Urinary bladder (tissue), 4 donors: ENCODE results near the gene MAPKAPK3. TPM values are rescaled to one million over a fixed set of nuclear protein-coding genes. Genes with fewer than 3 reads are reported as not detected.
"Not testable (repeated sequence)": the region's sequence is repeated elsewhere in the genome, so short reads cannot be mapped to it uniquely, and the experiment has no call there.

Experiments
- DNase-seq: peaks from one replicate; pipeline ENCODE4 v3.0.0-alpha.2; 2015; ENCODE audit errors: extremely low spot score
- H3K27ac ChIP-seq: one replicate; pipeline ENCODE4 v1.5.1; 2013; ENCODE audit warnings: low read depth, mild to moderate bottlenecking, moderate library complexity
- H3K36me3 ChIP-seq: one replicate; pipeline ENCODE4 v1.6.1; 2013; ENCODE audit warnings: mild to moderate bottlenecking, moderate library complexity; ENCODE audit not compliant: insufficient read depth
- H3K4me1 ChIP-seq: one replicate; pipeline ENCODE4 v1.6.1; 2013; ENCODE audit warnings: mild to moderate bottlenecking, moderate library complexity; ENCODE audit not compliant: insufficient read depth
- H3K4me3 ChIP-seq: one replicate; pipeline ENCODE4 v1.5.1; 2013; ENCODE audit warnings: low read depth, low read length
- WGBS: extraction: QIAGEN DNeasy Blood & Tissue Kit; methylation state at CpG from one replicate; pipeline ENCODE4 v1.1.7; 2013; 5-methylcytosine and 5-hydroxymethylcytosine counted together
- polyA plus RNA-seq: library from polyadenylated mRNA; stranded (reverse); fragments of 200-250 nt; gene quantifications from one replicate; pipeline ENCODE4 v1.2.3, GENCODE V29; 2013
- total RNA-seq: library from RNA; depleted of rRNA; stranded (reverse); fragments of >200 nt; gene quantifications from one replicate; pipeline ENCODE4 v1.2.3, GENCODE V29; 2014
- donor health status: healthy with polysubstance abuse.
- donor health status: healthy.

MAPKAPK3 gene
- total and polyA plus RNA-seq, 2 donors, result 20.5 to 23.0 TPM

DNA sequence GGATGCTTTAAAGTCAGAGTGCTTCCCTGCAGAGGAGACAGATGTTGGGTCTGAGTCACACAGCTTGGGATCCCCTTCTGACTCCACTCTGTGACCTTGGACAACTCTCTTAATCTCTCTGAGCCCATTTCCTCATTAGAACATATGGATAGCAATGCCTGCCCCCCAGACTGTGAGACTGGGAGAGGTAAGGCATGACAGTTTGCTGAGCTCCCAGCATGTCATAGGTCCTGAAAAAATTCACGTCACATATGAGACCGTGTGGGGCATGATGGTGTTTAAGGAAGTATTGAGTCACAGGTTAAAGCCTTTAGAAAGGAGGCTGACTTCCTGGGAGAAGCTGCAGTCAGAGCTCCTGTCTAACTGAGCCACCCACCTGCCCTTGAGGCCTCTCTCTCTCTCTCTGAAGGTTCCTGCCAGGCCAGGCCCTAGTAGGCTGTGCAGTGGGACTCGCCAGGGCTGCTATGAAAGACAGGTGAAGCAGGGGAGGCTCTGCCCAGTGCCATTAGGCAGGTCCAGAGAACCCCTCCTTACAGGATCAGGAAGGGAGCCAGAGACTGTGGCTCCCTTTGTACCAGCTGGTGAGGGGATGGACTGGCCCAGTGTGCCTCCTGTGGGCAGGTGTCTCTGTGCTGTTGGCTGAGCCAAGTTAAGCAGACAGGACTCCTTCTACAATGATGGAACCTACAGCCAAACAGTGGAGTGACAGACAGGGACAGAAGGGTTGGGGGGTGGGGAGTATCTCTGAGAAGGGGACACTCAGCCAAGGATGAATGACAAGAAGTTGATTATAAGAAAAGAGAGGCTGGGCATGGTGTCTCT is 38.3 kb downstream of the MAPKAPK3 start:
- Histone ChIP-seq H3K27ac (no peak overlapping the region), H3K4me3 (no peak overlapping the region), H3K36me3 (no peaks in the 10 kb centered on the region), H3K4me1 (no peaks in the 10 kb centered on the region)
- no peak for DNase-seq
- WGBS, result 44% methylated on average over 3 of the region's 3 CpGs

DNA sequence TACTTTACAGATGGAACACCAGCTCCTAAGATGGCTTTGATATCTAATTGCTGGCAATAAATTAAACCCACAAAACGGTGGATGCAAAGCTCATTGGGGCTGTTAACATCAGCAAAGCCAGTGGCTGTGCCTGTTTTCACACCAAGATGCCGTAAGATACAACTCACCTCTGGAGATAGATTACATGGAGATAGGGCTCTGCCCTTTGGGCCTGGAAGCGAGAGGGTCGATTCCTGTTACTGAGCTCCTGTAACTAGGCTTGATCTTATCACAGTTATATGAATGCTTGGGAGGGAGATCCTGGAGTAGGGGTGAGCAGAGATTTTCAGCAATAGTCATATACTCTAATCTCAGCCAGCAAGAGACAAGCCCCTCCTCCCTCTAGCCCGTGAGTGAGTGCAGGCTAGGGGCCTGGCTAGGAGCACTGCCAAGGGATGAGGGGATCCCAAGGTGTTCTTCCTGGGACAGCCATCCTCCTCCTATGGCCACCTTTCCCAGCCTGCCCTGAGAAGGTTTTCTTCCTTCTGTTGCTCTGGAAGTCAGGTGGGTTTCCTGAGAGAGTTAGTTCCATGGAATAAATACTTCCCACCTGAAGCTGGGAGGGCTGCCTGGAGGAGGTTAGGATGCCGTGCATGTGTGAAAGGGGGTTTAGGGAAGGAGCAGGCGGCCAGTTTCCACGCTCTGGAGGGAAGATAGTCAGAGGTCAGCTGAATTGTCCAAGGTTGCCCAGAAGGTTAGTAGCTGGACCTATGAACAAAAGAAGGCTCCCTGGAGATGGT is 39.7 kb downstream of the MAPKAPK3 start:
- no peak for DNase-seq

DNA sequence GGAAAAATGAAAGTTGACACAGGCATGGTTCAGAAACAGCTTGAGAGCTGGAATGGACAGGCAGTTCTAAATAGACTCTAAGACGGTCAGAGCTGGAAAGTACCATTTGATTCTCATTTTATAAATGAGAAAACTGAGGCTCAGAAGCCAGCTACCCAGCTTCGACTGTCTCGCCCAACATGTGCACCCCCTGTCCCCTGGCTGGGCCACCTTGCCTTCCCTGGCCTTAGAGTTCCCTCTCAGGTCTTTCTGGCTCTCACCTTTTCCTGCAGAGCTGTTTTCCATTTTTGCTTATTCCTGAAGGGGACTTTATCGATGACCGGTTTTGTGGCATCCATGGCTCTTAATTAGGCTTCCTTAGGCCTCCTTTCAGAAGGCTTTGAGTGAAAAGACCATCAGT is 40.5 kb downstream of the MAPKAPK3 start:
- Histone ChIP-seq H3K27ac (no peak overlapping the region), H3K36me3 (no peaks in the 10 kb centered on the region), H3K4me1 (no peaks in the 10 kb centered on the region), H3K4me3 (no peak overlapping the region)
- DNase-seq, result no peak
- WGBS, result 88% methylated on average over 5 of the region's 5 CpGs

More for the DNA sequence above, 39.7 kb downstream of the MAPKAPK3 start:
- Histone ChIP-seq H3K4me1 (no peaks in the 10 kb centered on the region), H3K27ac (no peak overlapping the region), H3K4me3 (no peak overlapping the region), H3K36me3 (no peaks in the 10 kb centered on the region)
- whole genome bisulfite sequencing, result 45% methylated on average over 8 of the region's 8 CpGs

DNA sequence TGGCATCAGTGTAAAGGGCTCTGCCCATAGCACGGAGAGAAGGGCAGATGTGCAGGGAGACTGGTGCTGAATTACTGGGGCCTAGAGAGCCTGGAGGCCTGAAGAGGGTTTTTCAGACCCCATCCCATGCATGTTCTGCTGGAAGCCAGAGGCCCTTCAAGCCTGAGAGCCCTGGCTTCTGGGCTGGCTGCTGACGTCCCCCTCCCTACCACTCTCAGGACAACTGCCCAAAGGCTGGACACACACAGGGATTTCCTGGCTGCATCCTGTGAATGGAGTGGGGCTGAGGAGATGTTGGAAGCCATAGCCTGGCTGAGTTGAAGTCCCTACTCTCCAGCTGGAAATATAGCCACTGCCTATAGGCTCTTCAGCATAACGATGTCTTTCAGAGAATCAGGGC is 40.9 kb downstream of the MAPKAPK3 start:
- 91% methylated on average over 3 of the region's 3 CpGs for WGBS
- no peaks in the 10 kb centered on the region for H3K36me3 ChIP-seq

DNA sequence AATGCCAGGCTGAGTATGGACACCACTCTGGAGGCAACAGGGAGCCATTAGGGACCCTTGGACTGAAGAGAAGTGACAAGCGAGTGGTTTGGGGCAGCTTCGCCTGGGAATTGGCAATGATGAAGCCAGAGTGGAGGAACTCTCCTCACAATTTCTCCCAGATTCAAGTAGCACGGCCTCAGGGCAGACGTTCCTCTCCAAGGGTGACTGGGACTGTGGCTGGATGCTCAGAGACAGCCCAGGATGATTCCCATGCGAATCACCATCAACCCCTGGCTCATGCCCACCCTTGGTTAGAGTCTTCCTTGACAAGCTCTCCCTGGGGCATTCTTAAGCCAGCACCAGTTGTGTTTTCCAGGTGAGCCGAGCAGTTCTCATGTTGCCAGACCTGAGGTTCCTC is 41.5 kb downstream of the MAPKAPK3 start:
- Histone ChIP-seq H3K36me3 (no peaks in the 10 kb centered on the region), H3K4me3 (no peak overlapping the region), H3K27ac (no peak overlapping the region), H3K4me1 (no peaks in the 10 kb centered on the region)
- DNase-seq, result no peak
- WGBS, result 87% methylated on average over 6 of the region's 6 CpGs

More for the DNA sequence above, 40.9 kb downstream of the MAPKAPK3 start:
- Histone ChIP-seq H3K4me3 (no peak overlapping the region), H3K4me1 (no peaks in the 10 kb centered on the region), H3K27ac (no peak overlapping the region)
- no peak for DNase-seq

DNA sequence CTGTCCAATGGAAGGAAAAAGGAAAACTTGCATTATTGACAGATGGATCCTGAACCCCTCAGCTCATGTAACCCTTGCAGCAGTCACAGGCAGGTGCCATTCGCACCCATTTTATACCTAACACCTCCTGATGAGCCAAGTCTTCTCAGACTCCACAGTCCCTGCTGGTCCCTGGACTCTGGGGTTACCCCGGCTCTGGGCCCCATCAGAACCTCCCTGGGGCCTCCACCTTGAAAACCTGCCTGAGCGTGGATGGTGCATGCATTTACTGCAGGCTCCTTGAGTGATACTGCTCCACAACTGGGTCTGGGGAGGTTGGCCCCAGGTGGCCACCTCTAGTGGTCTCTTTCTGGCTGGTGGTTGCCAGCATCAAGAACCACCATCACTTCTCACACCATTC is 41.9 kb downstream of the MAPKAPK3 start:
- DNase-seq, result no peak
- Histone ChIP-seq H3K4me1 (no peaks in the 10 kb centered on the region), H3K27ac (no peak overlapping the region), H3K36me3 (no peaks in the 10 kb centered on the region), H3K4me3 (no peak overlapping the region)
- 75% methylated on average over 3 of the region's 3 CpGs for WGBS

DNA sequence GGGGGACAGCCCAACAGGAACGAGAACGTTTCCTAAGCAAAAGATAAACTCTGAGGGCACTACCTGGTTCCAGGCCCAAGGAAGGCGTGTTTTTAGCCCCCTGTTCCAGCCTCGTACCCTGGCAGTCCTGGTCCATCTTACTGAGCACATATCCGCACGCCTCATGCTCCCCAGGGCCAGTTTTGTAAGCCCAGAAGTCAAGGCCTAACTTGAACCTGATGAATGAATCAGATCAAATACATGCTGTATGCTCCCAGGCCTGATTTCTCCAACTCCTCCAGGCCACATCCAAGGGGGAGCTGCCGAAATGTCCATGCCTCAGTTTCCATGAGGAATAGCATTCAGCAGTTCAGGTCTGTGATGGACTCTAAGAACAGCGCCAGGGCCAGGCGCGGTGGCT is 43.4 kb downstream of the MAPKAPK3 start:
- no peaks in the 10 kb centered on the region for H3K36me3 ChIP-seq
- H3K4me1 ChIP-seq, result no peaks in the 10 kb centered on the region
- H3K4me3 ChIP-seq, result no peak overlapping the region
- 94% methylated on average over 10 of the region's 10 CpGs for WGBS
- no peak for DNase-seq
- H3K27ac ChIP-seq, result no peak overlapping the region

DNA sequence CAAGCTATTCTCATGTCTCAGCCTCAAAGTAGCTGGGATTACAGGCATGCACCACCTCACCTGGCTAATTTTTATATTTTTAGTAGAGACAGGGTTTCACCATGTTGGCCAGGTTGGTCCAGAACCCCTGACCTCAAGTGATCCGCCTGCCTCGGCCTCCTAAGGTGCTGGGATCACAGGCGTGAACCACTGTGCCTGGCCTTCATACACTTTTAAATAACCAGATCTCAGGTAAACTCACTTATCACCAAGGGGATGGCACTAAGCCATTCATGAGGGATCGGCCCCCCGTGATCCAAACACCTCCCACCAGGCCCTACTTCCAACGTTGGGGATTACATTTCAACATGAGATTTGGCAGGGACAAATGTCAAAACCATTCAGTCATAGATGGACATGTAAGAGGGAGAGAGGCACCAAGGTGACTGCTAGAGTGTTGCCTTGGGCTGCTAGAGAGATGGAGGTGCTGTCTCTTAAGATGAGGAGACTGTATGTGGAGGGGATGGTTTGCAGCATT is 44.4 kb downstream of the MAPKAPK3 start:
- no peak overlapping the region for H3K27ac ChIP-seq
- H3K4me3 ChIP-seq, result no peak overlapping the region
- 77% methylated on average over 6 of the region's 6 CpGs for WGBS
- DNase-seq, result no peak
- no peaks in the 10 kb centered on the region for H3K36me3 ChIP-seq
- H3K4me1 ChIP-seq, result no peaks in the 10 kb centered on the region

DNA sequence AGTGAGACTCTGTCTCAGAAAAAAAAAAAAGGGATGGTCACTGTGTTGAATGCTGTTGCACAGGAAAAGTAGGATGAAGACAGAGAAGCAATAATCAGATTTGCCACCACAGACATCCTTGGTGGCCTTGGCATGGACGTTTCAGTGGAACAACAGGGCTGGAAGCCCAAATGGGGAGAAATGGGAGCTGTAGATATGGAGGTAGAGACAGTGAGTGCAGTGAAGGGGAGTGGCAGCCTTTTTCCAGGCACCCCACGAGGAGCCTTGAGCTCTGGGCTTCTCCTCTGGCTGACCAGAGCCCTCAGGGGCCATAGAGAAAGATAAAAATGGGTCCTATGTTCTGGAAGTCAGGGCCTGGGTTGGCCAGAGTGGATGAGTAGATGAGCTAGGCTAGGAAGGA is 45.5 kb downstream of the MAPKAPK3 start:
- DNase-seq, result no peak
- no peak overlapping the region for H3K4me3 ChIP-seq
- WGBS, result 47% methylated on average over 2 of the region's 2 CpGs
- H3K4me1 ChIP-seq, result no peaks in the 10 kb centered on the region
- no peak overlapping the region for H3K27ac ChIP-seq
- no peaks in the 10 kb centered on the region for H3K36me3 ChIP-seq

DNA sequence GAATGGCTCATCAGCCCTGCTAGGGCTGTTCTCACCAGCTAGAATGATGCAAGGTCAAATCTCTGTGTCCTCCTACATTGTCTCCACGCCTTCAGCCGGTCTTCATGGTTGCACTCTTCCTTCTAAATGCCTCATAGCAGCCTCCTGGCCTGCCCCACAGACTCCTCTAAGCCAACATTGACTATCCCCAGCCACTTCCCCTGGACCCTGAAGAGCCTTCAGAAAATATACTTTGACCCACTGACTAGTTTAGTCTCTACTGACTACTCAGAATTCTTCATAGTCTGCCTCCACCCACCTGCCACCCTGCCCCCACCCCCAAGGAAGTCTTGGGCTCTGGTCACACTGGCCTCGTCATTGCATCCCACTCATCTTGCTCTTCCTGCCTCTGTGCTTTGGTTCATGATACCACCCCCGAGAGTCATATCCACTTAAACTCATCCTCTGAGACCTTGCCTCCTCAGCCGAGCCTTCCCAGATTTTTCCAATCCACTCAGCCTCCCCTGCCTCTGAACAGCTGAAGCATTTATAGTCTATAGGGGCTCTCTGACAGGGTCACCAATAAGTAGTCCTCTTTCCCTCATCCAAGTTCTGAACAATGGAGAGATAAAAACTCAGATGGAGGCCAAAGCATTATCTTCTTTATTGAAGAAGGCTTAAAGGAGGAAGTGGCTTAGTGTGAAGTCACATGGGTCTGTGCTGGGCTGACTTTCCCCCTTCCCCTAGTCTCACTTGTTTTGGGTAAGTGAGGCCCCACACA is 48.3 kb downstream of the MAPKAPK3 start:
- DNase-seq, result no peak
- H3K27ac ChIP-seq, result no peak overlapping the region
- 81% methylated on average over 5 of the region's 5 CpGs for WGBS
- no peaks in the 10 kb centered on the region for H3K4me1 ChIP-seq
- H3K4me3 ChIP-seq, result no peak overlapping the region
- H3K36me3 ChIP-seq, result no peaks in the 10 kb centered on the region

DNA sequence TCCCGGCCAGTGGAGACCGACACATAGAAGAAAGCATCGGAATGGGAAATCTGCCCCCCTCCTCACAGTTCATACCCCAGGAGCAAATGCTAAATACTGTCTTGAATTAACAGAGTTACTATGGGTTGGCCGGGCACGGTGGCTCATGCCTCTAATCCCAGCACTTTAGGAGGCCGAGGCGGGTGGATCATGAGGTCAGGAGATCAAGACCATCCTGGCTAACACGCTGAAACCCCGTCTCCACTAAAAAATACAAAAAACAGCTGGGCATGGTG is 48.8 kb downstream of the MAPKAPK3 start:
- not testable (repeated sequence) for H3K27ac ChIP-seq, DNase-seq, H3K36me3 ChIP-seq, H3K4me3 ChIP-seq, H3K4me1 ChIP-seq
- 78% methylated on average over 9 of the region's 9 CpGs for whole genome bisulfite sequencing

DNA sequence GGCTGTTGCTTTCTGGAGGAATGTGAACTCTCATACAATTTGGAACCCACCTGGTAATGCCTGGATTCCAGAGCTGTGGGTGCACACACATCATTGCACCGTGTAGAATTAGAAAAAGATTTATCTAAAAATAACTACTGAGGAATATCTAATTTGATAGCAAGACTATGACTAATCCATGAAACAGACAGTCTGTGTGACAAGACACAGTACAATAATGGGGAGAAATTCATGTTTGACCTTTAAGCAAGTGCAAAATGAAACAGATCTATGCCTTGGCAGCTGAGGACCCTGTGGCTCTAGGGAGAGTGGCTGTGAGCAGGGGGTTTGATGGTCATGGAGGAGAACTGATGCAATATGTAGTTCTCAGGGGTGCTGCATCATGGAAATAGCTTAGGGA is 49.9 kb downstream of the MAPKAPK3 start:
- WGBS, result 39% methylated on average over 1 of the region's 1 CpG
- Histone ChIP-seq H3K4me1 (no peaks in the 10 kb centered on the region), H3K36me3 (no peaks in the 10 kb centered on the region), H3K27ac (no peak overlapping the region), H3K4me3 (no peak overlapping the region)
- DNase-seq, result no peak

DNA sequence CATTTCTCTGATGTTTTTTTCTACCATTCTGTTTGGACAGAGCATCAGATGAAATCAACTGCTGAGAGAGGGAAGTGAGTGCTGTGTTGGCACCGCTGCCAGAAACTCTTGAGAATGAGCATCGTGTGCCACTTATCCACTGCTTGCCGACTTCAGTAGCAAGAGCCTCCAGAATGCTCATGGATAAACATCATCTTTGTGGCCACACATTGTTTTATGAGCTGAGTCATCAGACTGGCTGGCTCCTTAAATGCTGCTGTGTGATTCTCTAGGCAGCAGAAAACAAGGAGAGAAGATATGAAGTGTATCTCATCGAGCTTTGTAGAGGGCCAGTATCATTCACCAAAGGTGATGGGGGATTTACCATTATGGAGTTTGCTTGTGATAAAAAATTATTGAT is 54.4 kb downstream of the MAPKAPK3 start:
- no peak for DNase-seq
- H3K4me3 ChIP-seq, result no peak overlapping the region
- 33% methylated on average over 4 of the region's 4 CpGs for WGBS

More for the DNA sequence above, 54.4 kb downstream of the MAPKAPK3 start:
- Histone ChIP-seq H3K36me3 (no peaks in the 10 kb centered on the region), H3K27ac (no peak overlapping the region), H3K4me1 (peaks cover 2% of the 10 kb centered on the region)
